Kidney tubule cell (primary cell): ENCODE results near the gene MZT2B.
A peak's percentile ranks its signal among the peaks of the same experiment; 100 is the strongest.
"Not testable (repeated sequence)": the region's sequence is repeated elsewhere in the genome, so short reads cannot be mapped to it uniquely, and the experiment has no call there.

ENCODE experiments used
- DNase-seq: peaks from one replicate; pipeline ENCODE4 v3.0.0-alpha.2; 2018; ENCODE audit warnings: low spot score

MZT2B gene

GRCh38 chr2:130152816-130153595 is 29.1 kb upstream of the MZT2B start:
- no peak for DNase-seq

- DNase-seq = not testable (repeated sequence)
Observed at GRCh38 chr2:130153721-130154422, 28.2 kb upstream of the MZT2B start.

- DNase-seq = not testable (repeated sequence)
Observed at GRCh38 chr2:130154423-130154770, 27.7 kb upstream of the MZT2B start.

- DNase-seq = no peak
Observed at GRCh38 chr2:130154773-130155765, 27.0 kb upstream of the MZT2B start.

GRCh38 chr2:130155956-130156623 is 26.0 kb upstream of the MZT2B start:
- peak; percentile 69 for DNase-seq

- no peak for DNase-seq
Observed at GRCh38 chr2:130156624-130157004, 25.4 kb upstream of the MZT2B start.

- DNase-seq = not testable (repeated sequence)
Observed at GRCh38 chr2:130157354-130157753, 24.7 kb upstream of the MZT2B start.

- DNase-seq = not testable (repeated sequence)
Observed at GRCh38 chr2:130157825-130158514, 24.1 kb upstream of the MZT2B start.

- DNase-seq = no peak
Observed at GRCh38 chr2:130158631-130159030, 23.4 kb upstream of the MZT2B start.

- DNase-seq = not testable (repeated sequence)
Observed at GRCh38 chr2:130159376-130159775, 22.7 kb upstream of the MZT2B start.

- peak; percentile 23 for DNase-seq
Observed at GRCh38 chr2:130160131-130160530, 21.9 kb upstream of the MZT2B start.

- DNase-seq = not testable (repeated sequence)
Observed at GRCh38 chr2:130160838-130161705, 21.0 kb upstream of the MZT2B start.

GRCh38 chr2:130162486-130162885 is 19.6 kb upstream of the MZT2B start:
- not testable (repeated sequence) for DNase-seq

GRCh38 chr2:130162968-130163367 is 19.1 kb upstream of the MZT2B start:
- DNase-seq = no peak

GRCh38 chr2:130165293-130166016 is 16.6 kb upstream of the MZT2B start:
- DNase-seq = no peak

GRCh38 chr2:130166611-130167010 is 15.5 kb upstream of the MZT2B start:
- DNase-seq = not testable (repeated sequence)

GRCh38 chr2:130169163-130169562 is 12.9 kb upstream of the MZT2B start:
- not testable (repeated sequence) for DNase-seq

GRCh38 chr2:130169896-130170295 is 12.2 kb upstream of the MZT2B start:
- DNase-seq = no peak

GRCh38 chr2:130174866-130175265 is 7.2 kb upstream of the MZT2B start:
- DNase-seq = not testable (repeated sequence)
